ENCODE data around the gene FRMD8.

Gene FRMD8

GRCh38 chr11:65400307-65401072, 14.1 kb downstream of the FRMD8 start:
- DNase-seq (ENCODE audit: low spot score), result no peak
- TF ChIP-seq CTCF (IDR thresholded peaks at IDR 0.05; ENCODE audit: extremely low read depth, missing control alignments), result no peak

GRCh38 chr11:65401073-65401802, 14.8 kb downstream of the FRMD8 start:
- no peak for TF ChIP-seq CTCF (IDR thresholded peaks at IDR 0.05; ENCODE audit: extremely low read depth, missing control alignments)
- DNase-seq (ENCODE audit: low spot score), result no peak

- no peak for TF ChIP-seq CTCF (IDR thresholded peaks at IDR 0.05; ENCODE audit: extremely low read depth, missing control alignments)
- no peak for DNase-seq (ENCODE audit: low spot score)
These were observed 15.4 kb downstream of the FRMD8 start for GRCh38 chr11:65401803-65402248.

- DNase-seq (ENCODE audit: low spot score), result no peak
- no peak for TF ChIP-seq CTCF (IDR thresholded peaks at IDR 0.05; ENCODE audit: extremely low read depth, missing control alignments)
These were observed 16.4 kb downstream of the FRMD8 start for GRCh38 chr11:65402790-65403189.

GRCh38 chr11:65403607-65404121, 17.2 kb downstream of the FRMD8 start:
- DNase-seq (ENCODE audit: low spot score), result peak; percentile 67
- no peak for TF ChIP-seq CTCF (IDR thresholded peaks at IDR 0.05; ENCODE audit: extremely low read depth, missing control alignments)

- TF ChIP-seq CTCF (IDR thresholded peaks at IDR 0.05; ENCODE audit: extremely low read depth, missing control alignments), result no peak
These were observed 17.8 kb downstream of the FRMD8 start for GRCh38 chr11:65404210-65404609.

More at GRCh38 chr11:65404210-65404609, 17.8 kb downstream of the FRMD8 start:
- DNase-seq (ENCODE audit: low spot score), result no peak
